ENCODE measurements around the gene TLX2.

GRCh38 chr2:74471332-74472065, 42.8 kb upstream of the TLX2 start:
- TF ChIP-seq POLR2A (IDR thresholded peaks at IDR 0.05) (no peak), CTCF (IDR thresholded peaks at IDR 0.05) (no peak), POLR2AphosphoS5 (IDR thresholded peaks at IDR 0.05; ENCODE audit: insufficient read depth in 1 of 2, low read depth in 1 of 2) (no peak)

Measured in vagina (tissue), 2 donors.